ENCODE measurements around the gene CD200.

- TF ChIP-seq EZH2phosphoT487 (IDR thresholded peaks at IDR 0.05; ENCODE audit: insufficient read depth, low read depth) = no peak
- TF ChIP-seq EZH2 (IDR thresholded peaks at IDR 0.05; ENCODE audit: insufficient read depth, poor library complexity, severe bottlenecking) = no peak
Observed at GRCh38 chr3:112302150-112302830, 30.7 kb upstream of the CD200 start.

All from GM23248 (cell line).